GM19395 (cell line): ENCODE measurements around the gene MSANTD3.
"Not testable (repeated sequence)": the region's sequence is repeated elsewhere in the genome, so short reads cannot be mapped to it uniquely, and the experiment has no call there.

Experiments used
- ATAC-seq: cut with Tn5 transposase; IDR thresholded peaks from one replicate; pipeline ENCODE4 v1.9.1; 2021; ENCODE audit warnings: mild to moderate bottlenecking, moderate library complexity; ENCODE audit not compliant: unreplicated experiment

The MSANTD3 gene

GRCh38 chr9:100427366-100428263, 672 bp downstream of the MSANTD3 start:
- peak; percentile 72 for ATAC-seq

DNA sequence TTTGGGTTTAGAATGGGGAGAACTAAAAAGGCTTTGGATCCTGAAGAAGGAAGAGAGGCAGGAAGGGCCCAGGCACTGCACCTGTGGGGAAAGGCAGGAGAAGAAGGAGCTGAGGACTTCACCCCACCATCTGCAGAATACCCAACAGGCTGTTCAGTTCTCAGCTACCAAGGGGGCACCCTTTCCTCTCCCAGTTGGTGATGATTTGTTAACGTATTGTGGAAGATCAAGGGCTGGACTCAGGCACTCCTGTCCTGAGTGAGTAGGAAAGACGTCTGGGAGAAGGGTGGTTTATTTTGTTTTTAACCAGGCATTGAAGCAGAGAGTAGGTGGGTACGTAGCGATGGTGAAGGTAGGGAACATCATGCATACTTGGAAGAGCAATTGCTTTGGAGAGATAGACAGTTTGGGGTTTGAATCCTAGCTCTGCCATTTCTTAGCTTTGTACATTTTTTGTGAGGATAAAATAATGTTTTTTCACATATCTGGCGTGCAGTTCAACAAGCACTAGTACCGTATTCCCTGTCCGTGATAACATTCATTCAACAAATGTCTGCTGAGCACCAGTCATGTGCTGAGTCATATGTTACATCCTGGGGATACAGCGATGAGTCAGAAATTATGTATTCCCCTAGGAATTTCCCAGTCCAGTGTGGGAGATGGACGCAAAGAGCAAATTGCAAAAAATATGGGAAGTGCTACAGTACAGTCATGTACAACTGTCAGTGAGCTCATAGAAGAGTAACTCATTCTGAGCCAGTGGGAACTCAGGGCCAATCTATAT, 2.1 kb downstream of the MSANTD3 start:
- ATAC-seq = no peak

DNA sequence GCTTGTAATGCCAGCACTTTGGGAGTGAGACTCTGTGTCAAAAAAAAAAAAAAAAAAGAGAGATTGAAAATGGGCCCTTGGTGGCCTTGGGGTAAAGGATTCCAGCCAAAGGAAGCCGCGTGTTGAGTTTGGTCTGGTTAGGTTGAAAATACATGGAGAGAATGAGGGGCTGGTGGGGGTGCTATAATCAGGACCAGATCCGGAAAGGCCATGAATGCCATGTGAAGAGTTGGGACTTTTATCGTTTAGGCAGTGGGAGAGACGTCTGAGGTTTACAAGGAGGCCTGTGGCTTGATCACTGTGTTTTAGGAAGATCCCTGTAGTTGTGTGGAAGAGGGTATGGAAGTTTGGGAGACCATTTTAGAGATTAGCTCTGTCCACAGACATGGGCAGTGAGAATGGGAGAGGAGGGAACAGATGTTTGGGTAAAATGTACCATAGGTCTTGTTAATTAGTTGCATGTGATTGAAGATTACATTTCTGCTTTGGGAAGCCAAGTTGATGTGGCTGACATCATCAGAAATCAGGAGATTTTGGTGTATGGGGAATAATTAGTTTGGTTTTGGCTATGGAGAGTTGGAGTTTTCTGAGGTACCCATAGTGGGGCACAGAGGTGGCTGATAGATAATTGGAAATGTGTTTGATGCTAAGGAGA, 3.5 kb downstream of the MSANTD3 start:
- no peak for ATAC-seq

- ATAC-seq = no peak
Observed at GRCh38 chr9:100431886-100432285, 4.9 kb downstream of the MSANTD3 start.

DNA sequence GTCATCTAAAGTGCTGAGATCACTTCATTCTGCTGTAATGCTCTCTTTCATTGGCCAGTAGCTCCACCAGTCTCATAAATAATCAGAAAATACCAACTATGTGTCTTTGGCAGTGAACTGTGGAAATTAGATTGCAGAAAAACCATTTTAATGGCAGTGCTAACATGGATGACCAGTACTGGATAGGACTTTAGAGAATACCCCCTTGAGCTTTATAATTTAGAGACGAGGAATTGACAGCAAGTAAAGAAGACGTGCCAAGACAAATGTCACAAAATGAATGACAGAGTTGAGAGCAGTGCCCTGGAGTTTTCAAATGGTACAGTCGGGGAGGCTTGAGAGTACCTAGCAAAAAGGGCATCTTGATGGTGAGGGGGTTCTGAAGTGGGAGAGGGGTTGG, 5.8 kb downstream of the MSANTD3 start:
- ATAC-seq = no peak

DNA sequence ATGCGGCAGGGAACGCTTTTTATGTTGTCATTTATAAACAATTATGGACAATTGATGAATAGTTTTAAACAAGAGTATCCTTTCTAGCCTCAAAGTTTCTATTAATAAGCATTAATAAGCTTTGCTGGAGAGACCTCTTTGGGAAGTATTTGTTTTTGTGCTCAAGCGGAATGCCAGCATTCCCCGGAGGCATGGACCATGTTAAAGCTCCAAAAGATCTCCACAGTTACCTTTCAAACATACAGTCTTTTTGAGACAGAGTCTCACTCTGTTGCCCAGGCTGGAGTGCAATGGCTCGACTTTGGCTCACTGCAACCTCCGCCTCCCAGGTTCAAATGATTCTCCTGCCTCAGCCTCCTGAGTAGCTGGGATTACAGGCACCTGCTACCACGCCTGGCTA, 9.6 kb downstream of the MSANTD3 start:
- ATAC-seq = no peak

- peak; percentile 82 for ATAC-seq
Observed at GRCh38 chr9:100437860-100438805, 11.2 kb downstream of the MSANTD3 start.

DNA sequence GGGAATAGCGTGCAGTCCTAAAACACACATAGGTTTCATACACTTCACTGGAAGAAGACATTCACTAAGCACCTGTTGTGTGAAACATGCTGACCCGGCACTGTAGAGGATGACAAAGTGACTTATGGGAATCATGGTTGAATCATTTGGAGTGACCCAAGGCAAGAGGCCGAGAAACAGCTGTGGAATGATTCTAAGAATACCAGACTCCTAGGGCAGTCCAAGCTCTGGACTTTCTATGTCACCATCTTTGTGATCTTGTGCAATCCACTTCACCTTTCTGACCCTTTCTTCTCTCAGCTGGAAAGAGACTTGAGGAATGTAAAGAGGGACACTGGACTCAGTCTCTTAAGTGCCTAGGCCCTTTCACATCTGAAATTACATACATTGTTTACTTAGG, 13.1 kb downstream of the MSANTD3 start:
- no peak for ATAC-seq

DNA sequence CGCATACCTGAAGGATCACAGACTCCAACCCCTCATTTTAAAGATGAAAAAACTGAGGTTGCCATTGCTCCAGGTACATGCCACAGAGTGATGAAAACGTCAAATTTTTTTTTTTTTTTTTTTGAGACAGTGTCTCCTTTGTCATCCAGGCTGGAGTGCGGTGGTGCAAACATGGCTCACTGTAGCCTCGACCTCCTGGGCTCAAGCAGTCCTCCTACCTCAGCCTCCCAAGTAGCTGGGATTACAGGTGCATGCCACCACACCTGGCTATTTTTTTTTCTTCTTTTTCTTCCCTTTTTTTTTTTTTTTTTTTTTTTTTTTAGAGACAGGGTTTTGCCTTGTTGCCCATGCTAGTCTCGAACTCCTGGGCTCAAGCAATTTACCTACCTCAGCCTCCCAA, 13.5 kb downstream of the MSANTD3 start:
- not testable (repeated sequence) for ATAC-seq

DNA sequence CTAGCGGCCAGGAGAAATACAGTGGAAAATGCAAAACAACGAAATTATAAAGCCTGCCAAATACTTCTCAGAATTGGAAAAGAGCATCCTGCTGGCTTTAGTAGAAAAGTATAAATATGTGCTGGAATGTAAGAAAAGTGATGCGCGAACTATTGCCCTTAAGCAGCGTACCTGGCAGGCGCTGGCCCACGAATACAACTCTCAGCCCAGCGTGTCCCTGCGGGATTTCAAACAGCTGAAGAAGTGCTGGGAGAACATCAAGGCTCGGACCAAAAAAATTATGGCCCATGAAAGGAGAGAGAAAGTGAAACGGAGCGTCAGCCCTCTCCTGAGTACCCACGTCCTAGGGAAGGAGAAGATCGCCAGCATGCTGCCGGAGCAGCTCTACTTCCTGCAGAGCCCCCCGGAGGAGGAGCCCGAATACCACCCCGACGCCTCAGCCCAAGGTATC, 15.0 kb downstream of the MSANTD3 start:
- no peak for ATAC-seq

DNA sequence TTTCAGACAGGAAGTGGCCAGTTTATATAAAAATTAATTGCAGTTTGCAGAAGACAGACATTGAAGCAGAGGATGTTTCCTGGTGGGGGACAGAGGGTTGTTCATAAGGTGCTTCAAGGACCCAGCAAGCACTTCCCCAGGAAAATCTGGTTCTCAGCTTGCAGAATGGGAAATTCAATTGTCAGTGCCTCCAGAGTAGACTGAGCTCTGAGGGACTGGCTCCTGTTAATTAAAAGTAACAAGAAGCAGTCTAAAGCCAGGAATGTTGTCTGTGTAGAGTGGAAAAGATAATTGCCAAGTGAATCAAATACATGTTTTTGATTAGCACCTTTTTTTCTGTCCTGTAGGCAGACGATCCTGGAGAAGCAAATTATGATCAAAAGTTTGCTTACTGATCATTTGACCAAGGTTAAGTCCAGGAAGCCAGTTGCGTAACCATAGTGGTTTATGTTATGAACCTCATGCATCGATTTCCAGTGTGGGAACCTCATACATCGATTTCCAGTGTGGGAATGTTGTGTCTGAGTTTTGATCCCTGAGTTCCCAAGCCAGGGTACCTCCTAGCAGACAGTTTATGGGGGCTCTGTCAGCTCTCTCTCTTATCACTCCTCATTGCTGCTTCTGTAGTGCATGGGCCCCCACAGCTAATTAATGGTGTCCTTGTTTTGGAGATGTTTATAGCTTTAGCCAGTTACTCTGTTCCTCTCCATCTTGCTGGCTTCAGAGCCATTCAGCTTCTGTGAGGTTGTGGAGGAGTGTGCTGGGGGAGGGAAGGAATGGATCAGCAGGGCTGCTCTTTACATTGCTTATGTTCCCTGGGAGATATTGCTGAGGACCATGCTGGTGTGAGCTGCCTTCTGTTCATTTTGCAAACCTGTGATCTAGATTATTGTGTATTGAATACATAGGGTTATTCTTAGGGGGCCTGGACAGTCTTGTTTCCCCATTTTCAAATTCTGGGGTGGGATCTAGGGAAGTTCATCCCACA, 17.1 kb downstream of the MSANTD3 start:
- ATAC-seq = no peak

DNA sequence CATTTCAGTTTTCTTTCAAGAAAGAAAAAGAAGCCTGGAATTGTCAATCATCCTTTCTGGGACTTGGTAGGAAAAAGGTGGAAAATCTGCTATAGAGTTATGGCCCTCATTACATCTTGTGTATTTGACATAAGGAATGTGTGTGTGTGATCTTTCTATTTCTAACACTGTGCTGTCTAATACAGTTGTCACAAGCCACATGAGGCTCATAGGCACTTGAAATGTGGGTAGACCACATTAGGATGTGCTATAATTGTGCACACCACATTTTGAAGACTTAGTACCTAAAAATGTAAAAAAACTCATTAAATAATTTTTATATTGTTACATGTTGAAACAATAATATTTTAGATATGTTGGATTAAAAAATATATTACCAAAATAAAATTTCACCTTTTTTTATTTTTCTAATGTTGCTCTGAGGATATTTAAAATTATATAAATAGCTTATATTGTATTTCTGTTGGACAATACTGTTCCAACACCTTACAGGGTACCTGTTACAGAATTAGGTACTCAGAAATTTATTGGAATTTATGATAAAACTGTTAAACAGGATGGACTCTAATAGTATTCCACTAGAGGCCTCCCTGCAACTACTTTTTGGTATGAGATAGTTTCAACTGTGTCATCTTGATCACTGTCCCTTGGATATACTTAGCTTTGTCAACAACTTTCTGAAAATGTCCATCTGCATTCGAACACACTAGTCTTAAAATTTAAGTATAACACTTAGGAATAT, 18.4 kb downstream of the MSANTD3 start:
- no peak for ATAC-seq

GRCh38 chr9:100445903-100446549, 19.1 kb downstream of the MSANTD3 start:
- no peak for ATAC-seq

GRCh38 chr9:100447041-100447440, 20.1 kb downstream of the MSANTD3 start:
- no peak for ATAC-seq

DNA sequence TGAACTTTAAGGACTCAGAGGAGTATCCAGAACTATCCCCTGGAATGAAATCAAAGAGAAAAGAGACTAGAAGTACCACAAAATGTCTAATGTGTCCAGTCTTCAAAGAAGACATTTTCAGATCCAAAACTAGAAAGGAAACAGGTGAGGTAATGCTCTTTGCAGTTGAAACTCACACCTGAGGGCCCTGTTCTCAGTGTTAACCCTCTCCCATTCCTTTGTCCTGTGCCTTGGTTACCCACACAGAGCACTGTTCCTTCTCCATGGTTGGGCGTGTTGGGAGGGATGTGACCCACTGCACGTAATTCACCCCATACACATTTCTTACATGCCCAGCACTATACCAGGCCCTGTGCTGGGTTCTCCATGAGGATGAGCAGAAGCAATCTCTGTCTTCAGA, 21.3 kb downstream of the MSANTD3 start:
- ATAC-seq = no peak

- ATAC-seq = peak; percentile 88
Observed at GRCh38 chr9:100449420-100449819, 22.5 kb downstream of the MSANTD3 start.

GRCh38 chr9:100452894-100453293, 26.0 kb downstream of the MSANTD3 start:
- ATAC-seq = no peak

GRCh38 chr9:100455470-100455869, 28.5 kb downstream of the MSANTD3 start:
- ATAC-seq = no peak
